HepG2 (cell line): ENCODE data around the gene WNT4. TPM values are rescaled to one million over a fixed set of nuclear protein-coding genes. Genes with fewer than 3 reads are reported as not detected.

Experiments
- ATAC-seq: fragments of 200-7000 bp; cut with Tn5 transposase; 3 replicates; pipeline ENCODE4 v1.9.1; 2020; ENCODE audit warnings: mild to moderate bottlenecking, moderate library complexity
- BruUV-seq: library from RNA; stranded (reverse); fragments of 400-500 nt; replicated peaks from 2 replicates; lab custom pipeline; 2021; lab: Mats Ljungman, UMichigan
- CTCF ChIA-PET: fragments of 300-600 bp; formaldehyde crosslinking; extraction: SDS; loops from one replicate; lab custom pipeline; 2021; ENCODE audit warnings: low total read pairs, inconsistent platforms, low intra/inter-chr PET ratio; lab: Yijun Ruan, JAX
- POLR2A ChIA-PET: fragments of 350-600 bp; sonication (Branson Sonifier 250); formaldehyde crosslinking; loops from one replicate; lab custom pipeline; 2020; ENCODE audit warnings: antibody characterized with exemption, inconsistent platforms; lab: Yijun Ruan, JAX
- DNase-seq: peaks from one replicate; pipeline ENCODE4 v3.0.0-alpha.2; 2015; ENCODE audit warnings: low spot score
- FAIRE-seq: peaks from 3 replicates; lab custom pipeline; 2011; peaks lifted over from hg19 to GRCh38; lab: Jason Lieb, UNC
- H2AFZ ChIP-seq: one replicate; pipeline ENCODE4 v1.6.1; 2011; ENCODE audit warnings: low read length, inconsistent platforms
- H3K27ac ChIP-seq: fragments of 300-600 bp; 3 replicates; pipeline ENCODE4 v1.8.0; 2011; ENCODE audit warnings: mixed run types, mild to moderate bottlenecking, mixed read lengths, low read length, inconsistent platforms; ENCODE audit not compliant: insufficient read depth; ENCODE audit errors: extremely low read length
- H3K27me3 ChIP-seq, 2 experiments: fragments of 200-600 bp in 1 of 2; 2 replicates in 1 of 2; 3 replicates in 1 of 2; pipeline versions ENCODE4 v1.6.0 to v1.8.0; 2011; ENCODE audit warnings: low read length in 2 of 2, mild to moderate bottlenecking in 2 of 2, moderate library complexity in 2 of 2, inconsistent platforms in 1 of 2; ENCODE audit not compliant: insufficient read depth in 2 of 2, control insufficient read depth in 1 of 2
- H3K36me3 ChIP-seq, 2 experiments: fragments of 200-600 bp in 1 of 2; replicated peaks in 1 of 2; 2 replicates in 1 of 2; 3 replicates in 1 of 2; pipeline versions ENCODE4 v1.5.1 to v1.8.0; 2011; ENCODE audit warnings: low read length in 2 of 2, inconsistent platforms in 1 of 2; ENCODE audit not compliant: insufficient read depth in 2 of 2, control insufficient read depth in 1 of 2
- H3K4me1 ChIP-seq: 2 replicates; pipeline ENCODE4 v1.5.1; 2012; ENCODE audit warnings: low read length, inconsistent platforms; ENCODE audit not compliant: insufficient read depth
- H3K4me2 ChIP-seq: 2 replicates; pipeline ENCODE4 v1.6.0; 2011; ENCODE audit warnings: low read depth, low read length, inconsistent platforms
- H3K4me3 ChIP-seq, 3 experiments: fragments of 200-600 bp in 1 of 3; sonication (generic), shearing (Covaris generic) in 1 of 3; replicated peaks in 1 of 3; 2 replicates each; pipeline ENCODE4 v1.5.1; 2011 to 2016; ENCODE audit warnings: low read length in 3 of 3, inconsistent platforms in 2 of 3, low read depth in 2 of 3, mild to moderate bottlenecking in 2 of 3, control low read depth in 1 of 3, mixed read lengths in 1 of 3; ENCODE audit not compliant: insufficient read depth in 1 of 3
- H3K79me2 ChIP-seq: one replicate; pipeline ENCODE4 v1.6.1; 2011; ENCODE audit warnings: low read length, inconsistent platforms; ENCODE audit not compliant: insufficient read depth
- H3K9ac ChIP-seq: 2 replicates; pipeline ENCODE4 v1.6.0; 2011; ENCODE audit warnings: mild to moderate bottlenecking, low read depth, low read length, inconsistent platforms; ENCODE audit not compliant: insufficient read depth
- H3K9me3 ChIP-seq: 2 replicates; pipeline ENCODE4 v1.5.1; 2012; ENCODE audit warnings: mild to moderate bottlenecking, low read length
- H4K20me1 ChIP-seq: 2 replicates; pipeline ENCODE4 v1.6.0; 2011; ENCODE audit warnings: inconsistent platforms, mild to moderate bottlenecking, low read length, moderate library complexity; ENCODE audit not compliant: insufficient read depth
- BHLHE40 ChIP-seq: IDR thresholded peaks from 2 replicates; pipeline ENCODE4 v1.6.1; 2011; ENCODE audit warnings: low read length, improper control_type of control experiment
- CEBPB ChIP-seq: IDR thresholded peaks from 2 replicates; pipeline ENCODE4 v1.6.1; 2011; ENCODE audit warnings: low read depth, low read length, improper control_type of control experiment, borderline replicate concordance
- CENPX ChIP-seq: sonication (generic); formaldehyde crosslinking; IDR thresholded peaks from 2 replicates; pipeline ENCODE4 v1.9.0; 2021; ENCODE audit warnings: mild to moderate bottlenecking, missing genetic modification reagents, moderate library complexity
- CHCHD3 ChIP-seq: sonication (generic); formaldehyde crosslinking; IDR thresholded peaks from 2 replicates; pipeline ENCODE4 v1.8.0; 2022; ENCODE audit warnings: mild to moderate bottlenecking, missing genetic modification reagents, moderate library complexity
- GTF3A ChIP-seq: sonication (generic); formaldehyde crosslinking; conservative IDR thresholded peaks from 2 replicates; pipeline ENCODE4 v1.4.0; 2020; ENCODE audit warnings: mild to moderate bottlenecking, missing genetic modification reagents
- HDAC1 ChIP-seq: sonication (generic); formaldehyde crosslinking; IDR thresholded peaks from 2 replicates; pipeline ENCODE4 v1.5.1; 2020; ENCODE audit warnings: mild to moderate bottlenecking, missing genetic modification reagents
- KDM5B ChIP-seq: sonication (generic); formaldehyde crosslinking; IDR thresholded peaks from 2 replicates; pipeline ENCODE4 v1.4.0; 2020; ENCODE audit warnings: missing genetic modification reagents, mild to moderate bottlenecking, borderline replicate concordance
- MLXIP ChIP-seq: sonication (generic); formaldehyde crosslinking; IDR thresholded peaks from 2 replicates; pipeline ENCODE4 v1.9.0; 2021; ENCODE audit warnings: missing genetic modification reagents, borderline replicate concordance
- PCBP1 ChIP-seq: fragments of 200-400 bp; formaldehyde crosslinking; IDR thresholded peaks from 2 replicates; pipeline ENCODE4 v1.6.1; 2017; ENCODE audit warnings: mild to moderate bottlenecking, low read depth, low read length, borderline replicate concordance
- SALL1 ChIP-seq: sonication (generic); formaldehyde crosslinking; IDR thresholded peaks from 2 replicates; pipeline ENCODE4 v1.8.0; 2022; ENCODE audit warnings: mild to moderate bottlenecking, missing genetic modification reagents
- SRSF9 ChIP-seq: fragments of 200-400 bp; formaldehyde crosslinking; IDR thresholded peaks from 2 replicates; pipeline ENCODE4 v1.6.1; 2018; ENCODE audit warnings: borderline replicate concordance, mild to moderate bottlenecking, low read depth, low read length; ENCODE audit not compliant: insufficient read depth, poor library complexity, severe bottlenecking
- SSRP1 ChIP-seq: IDR thresholded peaks from 2 replicates; pipeline ENCODE4 v1.6.1; 2016; ENCODE audit warnings: control low read depth
- ZFP82 ChIP-seq: sonication (generic); formaldehyde crosslinking; IDR thresholded peaks from 2 replicates; pipeline ENCODE4 v1.5.1; 2020; ENCODE audit warnings: mild to moderate bottlenecking, missing genetic modification reagents, borderline replicate concordance
- ZNF12 ChIP-seq: sonication (generic); formaldehyde crosslinking; IDR thresholded peaks from 2 replicates; pipeline ENCODE4 v1.5.0; 2020; ENCODE audit warnings: missing genetic modification reagents
- ZNF614 ChIP-seq: IDR thresholded peaks from 2 replicates; pipeline ENCODE4 v1.6.1; 2018; ENCODE audit warnings: missing biosample characterization, missing genetic modification reagents, inconsistent platforms, borderline replicate concordance
- ZNF841 ChIP-seq: sonication (generic); formaldehyde crosslinking; IDR thresholded peaks from 2 replicates; pipeline ENCODE4 v1.8.1; 2023; ENCODE audit warnings: missing genetic modification reagents, borderline replicate concordance
- ZZZ3 ChIP-seq: sonication (generic); formaldehyde crosslinking; IDR thresholded peaks from 2 replicates; pipeline ENCODE4 v1.4.0; 2020; ENCODE audit warnings: missing genetic modification reagents, mild to moderate bottlenecking, borderline replicate concordance
- whole genome bisulfite sequencing: methylation state at CpG from one replicate; pipeline ENCODE4 v1.1.6; 2017; ENCODE audit warnings: low lambda C conversion rate; 5-methylcytosine and 5-hydroxymethylcytosine counted together
- in situ Hi-C: cut with HindIII; loops from 2 replicates; pipeline ENCODE4 v1.10.0; 2017; ENCODE audit warnings: low pct_unique_long_range_greater_than_20kb; ENCODE audit not compliant: extremely low pct_ligation_motif_present
- intact Hi-C: fragments of 100-400 bp; cut with micrococcal nuclease; formaldehyde crosslinking; loops from one replicate; pipeline ENCODE4 v1.10.0; 2022; ENCODE audit not compliant: unreplicated experiment
- polyA plus RNA-seq, 8 experiments: library from polyadenylated mRNA; depleted of rRNA in 3 of 8; stranded (reverse) in 7 of 8; unstranded in 1 of 8; fragments of >200 nt; fragmentation: Illumina TruSeq in 4 of 8; extraction: Trizol in 4 of 8; gene quantifications; 2 replicates each; pipeline versions ENCODE4 v1.2.1 to v1.2.3, GENCODE V29; 2011 to 2016; ENCODE audit warnings: low read depth in 4 of 8, missing spikeins in 1 of 8, mixed read lengths in 1 of 8; ENCODE audit not compliant: insufficient read depth in 1 of 8
- total RNA-seq, 5 experiments: library from RNA; depleted of rRNA; stranded (reverse); fragments of >200 nt; fragmentation: Illumina TruSeq; extraction: Trizol; gene quantifications; 2 replicates each; pipeline ENCODE4 v1.2.3, GENCODE V29; 2016; ENCODE audit warnings: low read depth in 1 of 5

Gene WNT4
- total and polyA plus RNA-seq, 2 of the 13 experiments (the other 11 are each of a cell fraction or from before 2014, with no cell fraction given): not detected

- TF ChIP-seq HDAC1 (no peak), SSRP1 (CRISPR knock-in tag) (no peak), CEBPB (no peak), PCBP1 (no peak), SALL1 (CRISPR knock-in tag) (no peak), GTF3A (no peak), ZFP82 (CRISPR knock-in tag) (no peak), ZNF614 (CRISPR knock-in tag) (no peak), ZNF841 (CRISPR knock-in tag) (no peak), CHCHD3 (CRISPR knock-in tag) (no peak)
These were observed 23.5 kb upstream of the WNT4 start (continued) for GRCh38 chr1:22166439-22166838.

- ATAC-seq: no peak
- FAIRE-seq: no peak
- ChIA-PET POLR2A (no interaction called here), CTCF (no interaction called here)
- H3K9ac ChIP-seq: no peak overlapping the region
- intact Hi-C loops (no loop called here), in situ Hi-C loops (no loop called here)
- no peak overlapping the region for H3K4me2 ChIP-seq
- no peak for TF ChIP-seq ZNF12
- TF ChIP-seq MLXIP (CRISPR knock-in tag): no peak
- TF ChIP-seq SRSF9: no peak
- no peak for TF ChIP-seq KDM5B (CRISPR knock-in tag)
- no peak for TF ChIP-seq ZZZ3
- TF ChIP-seq CENPX (CRISPR knock-in tag): no peak
- no peak for TF ChIP-seq BHLHE40
- peaks cover 5 to 56% of the 10 kb centered on the region in 2 experiments; a peak in 4 of 5 replicates for H3K27me3 ChIP-seq
- WGBS: 18% methylated on average over 14 of the region's 14 CpGs
- H3K9me3 ChIP-seq: no peaks in the 10 kb centered on the region
- H3K4me1 ChIP-seq: peaks cover 3% of the 10 kb centered on the region
- H3K79me2 ChIP-seq: no peaks in the 10 kb centered on the region
- H2AFZ ChIP-seq: no peak overlapping the region
- no TSS peak for BruUV-seq
- H3K36me3 ChIP-seq: no peaks in the 10 kb centered on the region
- H4K20me1 ChIP-seq: no peaks in the 10 kb centered on the region
- H3K4me3 ChIP-seq: no peak overlapping the region
- no peak for DNase-seq
- H3K27ac ChIP-seq: no peak overlapping the region
These were observed 22.2 kb upstream of the WNT4 start for GRCh38 chr1:22164841-22165808.
